GM19452 (cell line): ENCODE results near the gene B4GALT2.
A peak's percentile ranks its signal among the peaks of the same experiment; 100 is the strongest.

Source experiments
- ATAC-seq: cut with Tn5 transposase; IDR thresholded peaks from one replicate; pipeline ENCODE4 v1.9.1; 2021; ENCODE audit not compliant: unreplicated experiment

B4GALT2 gene

GRCh38 chr1:44025816-44026215, 46.8 kb downstream of the B4GALT2 start:
- no peak for ATAC-seq

GRCh38 chr1:44027320-44027719, 48.3 kb downstream of the B4GALT2 start:
- no peak for ATAC-seq

- ATAC-seq, result peak; percentile 21
These were observed 50.4 kb downstream of the B4GALT2 start for GRCh38 chr1:44029260-44029910.

GRCh38 chr1:44029911-44030604, 51.0 kb downstream of the B4GALT2 start:
- peak; percentile 82 for ATAC-seq

- peak; percentile 23 for ATAC-seq
These were observed 51.7 kb downstream of the B4GALT2 start for GRCh38 chr1:44030605-44031251.

GRCh38 chr1:44031252-44032169, 52.5 kb downstream of the B4GALT2 start, which contains the start of gene SLC6A9:
Gene SLC6A9 (minus strand): TSS chr1:44031462. CDS start chr1:44024277, 7,185 bp downstream.
- ATAC-seq, result no peak

GRCh38 chr1:44032170-44032790, 53.3 kb downstream of the B4GALT2 start:
- ATAC-seq, result no peak

- ATAC-seq, result no peak
These were observed 54.1 kb downstream of the B4GALT2 start for GRCh38 chr1:44033041-44033575.

- ATAC-seq, result no peak
These were observed 54.7 kb downstream of the B4GALT2 start for GRCh38 chr1:44033756-44034155.

GRCh38 chr1:44034423-44034822, 55.4 kb downstream of the B4GALT2 start:
- no peak for ATAC-seq

GRCh38 chr1:44034976-44035716, 56.1 kb downstream of the B4GALT2 start:
- no peak for ATAC-seq

- no peak for ATAC-seq
These were observed 56.9 kb downstream of the B4GALT2 start for GRCh38 chr1:44035726-44036408.

- no peak for ATAC-seq
These were observed 57.6 kb downstream of the B4GALT2 start for GRCh38 chr1:44036409-44037139.

- ATAC-seq, result no peak
These were observed 58.1 kb downstream of the B4GALT2 start for GRCh38 chr1:44037154-44037553.

GRCh38 chr1:44038876-44039657, 60.1 kb downstream of the B4GALT2 start:
- no peak for ATAC-seq

GRCh38 chr1:44040418-44040817, 61.4 kb downstream of the B4GALT2 start:
- no peak for ATAC-seq
